H1 (cell line): Measurements from ENCODE around the gene KDM2A. TPM values are rescaled to one million over a fixed set of nuclear protein-coding genes. Genes with fewer than 3 reads are reported as not detected.

ENCODE experiments used
- ASH2L ChIP-seq: fragments of 200-600, 300-600 bp; sonication (generic); IDR thresholded peaks from one replicate; pipeline ENCODE4 v1.7.1; 2017; ENCODE audit warnings: low read length
- CEBPB ChIP-seq: IDR thresholded peaks from 2 replicates; pipeline ENCODE4 v1.6.1; 2012; ENCODE audit warnings: low read depth, low read length
- CHD7 ChIP-seq: fragments of 300-600 bp; sonication (generic); IDR thresholded peaks from 2 replicates; pipeline ENCODE4 v1.7.1; 2012; ENCODE audit warnings: low read length, moderate library complexity, mild to moderate bottlenecking, inconsistent platforms; ENCODE audit not compliant: insufficient replicate concordance
- GABPA ChIP-seq: IDR thresholded peaks from 2 replicates; pipeline ENCODE4 v1.6.1; 2011; ENCODE audit warnings: mild to moderate bottlenecking, low read length, moderate library complexity, borderline replicate concordance; ENCODE audit not compliant: insufficient read depth
- GTF2F1 ChIP-seq: IDR thresholded peaks from 2 replicates; pipeline ENCODE4 v1.6.1; 2012; ENCODE audit warnings: low read depth, low read length, improper control_type of control experiment, borderline replicate concordance
- JUND ChIP-seq: IDR thresholded peaks from 2 replicates; pipeline ENCODE4 v1.6.1; 2011; ENCODE audit warnings: mild to moderate bottlenecking, improper control_type of control experiment, low read length
- KDM1A ChIP-seq: fragments of 200-600, 300-600 bp; sonication (generic); IDR thresholded peaks from 2 replicates; pipeline ENCODE4 v1.7.1; 2016; ENCODE audit warnings: mild to moderate bottlenecking, low read length, borderline replicate concordance
- KDM5A ChIP-seq: fragments of 200-600 bp; IDR thresholded peaks from 2 replicates; pipeline ENCODE4 v1.7.1; 2012; ENCODE audit warnings: mild to moderate bottlenecking, low read length, inconsistent platforms, mixed read lengths
- POU5F1 ChIP-seq: IDR thresholded peaks from 2 replicates; pipeline ENCODE4 v1.6.1; 2011; ENCODE audit warnings: low read depth, mild to moderate bottlenecking, low read length, moderate library complexity
- SRF ChIP-seq: IDR thresholded peaks from 2 replicates; pipeline ENCODE4 v1.6.1; 2011; ENCODE audit warnings: mild to moderate bottlenecking, low read depth, low read length, moderate library complexity
- TAF7 ChIP-seq: optimal IDR thresholded peaks from 2 replicates; pipeline ENCODE3; 2011; ENCODE audit warnings: low read depth, mild to moderate bottlenecking, inconsistent platforms, low read length, moderate library complexity, borderline replicate concordance
- TBP ChIP-seq: IDR thresholded peaks from 2 replicates; pipeline ENCODE4 v1.6.1; 2011; ENCODE audit warnings: low read depth, low read length, improper control_type of control experiment
- polyA plus RNA-seq, 7 experiments: library from polyadenylated mRNA; depleted of rRNA in 3 of 7; stranded (reverse) in 5 of 7; unstranded in 2 of 7; fragments of >200 nt in 5 of 7; fragments of 200-250 nt in 2 of 7; gene quantifications; 1 replicate in 5 of 7; 2 replicates in 1 of 7; 4 replicates in 1 of 7; pipeline versions ENCODE4 v1.2.1 to v1.2.3, GENCODE V29; 2011 to 2013; ENCODE audit warnings: missing spikeins in 2 of 7, mixed read lengths in 2 of 7
- total RNA-seq: library from RNA; stranded (reverse); fragmentation: NEBNext Ultra II Directional; extraction: Animal tissue kit (Norgen Biotek cat#: 25700); gene quantifications from 2 replicates; pipeline ENCODE4 v1.2.1, GENCODE V29; 2021

KDM2A gene
- total and polyA plus RNA-seq, 2 of the 8 experiments (the other 6 are each of a cell fraction or from before 2014, with no cell fraction given) = 55.4 to 66.2 TPM

DNA sequence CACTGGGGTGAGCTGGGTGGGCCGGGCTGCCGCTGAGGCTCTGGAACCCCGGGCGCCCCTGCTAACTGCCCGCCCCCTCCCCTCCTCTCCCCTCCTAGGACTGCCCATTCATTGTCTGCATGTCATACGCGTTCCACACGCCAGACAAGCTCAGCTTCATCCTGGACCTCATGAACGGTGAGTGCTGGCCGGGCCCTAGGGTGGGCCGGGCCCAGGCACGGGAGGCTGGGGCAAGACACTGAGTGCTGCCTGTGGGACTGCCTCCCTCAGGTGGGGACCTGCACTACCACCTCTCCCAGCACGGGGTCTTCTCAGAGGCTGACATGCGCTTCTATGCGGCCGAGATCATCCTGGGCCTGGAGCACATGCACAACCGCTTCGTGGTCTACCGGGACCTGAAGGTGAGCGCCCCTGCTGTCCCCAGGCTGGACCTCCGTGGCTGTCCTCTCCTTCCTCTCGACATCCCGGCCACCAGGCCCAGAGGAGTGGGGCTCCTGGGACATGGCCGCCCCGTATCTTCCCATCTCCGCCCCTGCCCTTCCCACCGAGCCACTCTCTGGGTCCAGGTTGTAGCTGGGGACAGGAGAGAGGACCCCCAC, 162.6 kb downstream of the KDM2A start (continued):
- TF ChIP-seq CHD7 (no peak), POU5F1 (no peak), GABPA (no peak), KDM1A (no peak), KDM5A (no peak), GTF2F1 (no peak), CEBPB (no peak), SRF (no peak), JUND (no peak), TBP (no peak), ASH2L (no peak), TAF7 (no peak)
- TF ChIP-seq, all 59 proteins: peak for 0
